Measurements from ENCODE around the gene FBXO47.
A peak's percentile ranks its signal among the peaks of the same experiment; 100 is the strongest.
"Not testable (repeated sequence)": the region's sequence is repeated elsewhere in the genome, so short reads cannot be mapped to it uniquely, and the experiment has no call there.

The FBXO47 gene

GRCh38 chr17:38980490-38981217 lies 13.5 kb upstream of the FBXO47 start:
- no peak for DNase-seq (ENCODE audit: low spot score)

- no peak for DNase-seq (ENCODE audit: low spot score)
Observed at GRCh38 chr17:38978180-38978579, 11.0 kb upstream of the FBXO47 start.

- not testable (repeated sequence) for DNase-seq (ENCODE audit: low spot score)
Observed at GRCh38 chr17:38976187-38976551, 9.0 kb upstream of the FBXO47 start.

- DNase-seq (ENCODE audit: low spot score): peak; percentile 36
Observed at GRCh38 chr17:38970804-38971203, 3.6 kb upstream of the FBXO47 start.

- no peak for DNase-seq (ENCODE audit: low spot score)
Observed at GRCh38 chr17:38970128-38970527, 2.9 kb upstream of the FBXO47 start.

GRCh38 chr17:38969281-38969680 lies 2.1 kb upstream of the FBXO47 start:
- no peak for DNase-seq (ENCODE audit: low spot score)

- no peak for DNase-seq (ENCODE audit: low spot score)
Observed at GRCh38 chr17:38961413-38961812, 5.8 kb downstream of the FBXO47 start.

GRCh38 chr17:38960402-38960801 lies 6.8 kb downstream of the FBXO47 start:
- no peak for DNase-seq (ENCODE audit: low spot score)

GRCh38 chr17:38959508-38959907 lies 7.7 kb downstream of the FBXO47 start:
- DNase-seq (ENCODE audit: low spot score): no peak

- DNase-seq (ENCODE audit: low spot score): no peak
Observed at GRCh38 chr17:38958756-38959155, 8.4 kb downstream of the FBXO47 start.

GRCh38 chr17:38958326-38958725 lies 8.9 kb downstream of the FBXO47 start:
- DNase-seq (ENCODE audit: low spot score): no peak

- DNase-seq (ENCODE audit: low spot score): not testable (repeated sequence)
Observed at GRCh38 chr17:38953800-38954199, 13.4 kb downstream of the FBXO47 start.

- no peak for DNase-seq (ENCODE audit: low spot score)
Observed at GRCh38 chr17:38947189-38947588, 20.0 kb downstream of the FBXO47 start.

GRCh38 chr17:38943607-38944006 lies 23.6 kb downstream of the FBXO47 start:
- DNase-seq (ENCODE audit: low spot score): no peak

GRCh38 chr17:38942696-38943334 lies 24.4 kb downstream of the FBXO47 start:
- DNase-seq (ENCODE audit: low spot score): no peak

- DNase-seq (ENCODE audit: low spot score): no peak
Observed at GRCh38 chr17:38940404-38940803, 26.8 kb downstream of the FBXO47 start.

- DNase-seq (ENCODE audit: low spot score): no peak
Observed at GRCh38 chr17:38939987-38940386, 27.2 kb downstream of the FBXO47 start.

GRCh38 chr17:38933962-38934361 lies 33.2 kb downstream of the FBXO47 start:
- DNase-seq (ENCODE audit: low spot score): not testable (repeated sequence)

- DNase-seq (ENCODE audit: low spot score): not testable (repeated sequence)
Observed at GRCh38 chr17:38930782-38931181, 36.4 kb downstream of the FBXO47 start.

- no peak for DNase-seq (ENCODE audit: low spot score)
Observed at GRCh38 chr17:38926293-38927070, 40.7 kb downstream of the FBXO47 start.

- DNase-seq (ENCODE audit: low spot score): no peak
Observed at GRCh38 chr17:38925263-38925995, 41.8 kb downstream of the FBXO47 start, which contains the start of gene LASP1NB. Gene LASP1NB, plus strand, starts transcription at chr17:38925614.

All from SW480 (cell line).